ENCODE results near the gene HS3ST6. TPM values are rescaled to one million over a fixed set of nuclear protein-coding genes. Genes with fewer than 3 reads are reported as not detected.
A peak's percentile ranks its signal among the peaks of the same experiment; 100 is the strongest.

Gene HS3ST6
- total and polyA plus RNA-seq, 2 of the 13 experiments (the other 11 are each of a cell fraction or from before 2014, with no cell fraction given) = not detected

GRCh38 chr16:1940273-1941161, 22.3 kb upstream of the HS3ST6 start (continued):
- TF ChIP-seq ZNF230 (CRISPR knock-in tag; IDR thresholded peaks at IDR 0.05) = peak; percentile 78; the same call in 1 of the 2 replicates
- TF ChIP-seq ZNF263 (CRISPR knock-in tag; IDR thresholded peaks at IDR 0.05) = no peak; the same call in 1 of the 2 replicates
- no peak for TF ChIP-seq KAT7 (CRISPR knock-in tag; IDR thresholded peaks at IDR 0.05; ENCODE audit: borderline replicate concordance)
- TF ChIP-seq SAP130 (CRISPR knock-in tag; IDR thresholded peaks at IDR 0.05; ENCODE audit: low read depth) = peak; percentile 85
- no peak for TF ChIP-seq EZH2 (conservative IDR thresholded peaks at IDR 0.05; ENCODE audit: low read depth, low read length)
- peak; percentile 83 for TF ChIP-seq ZFP90 (CRISPR knock-in tag; IDR thresholded peaks at IDR 0.05; ENCODE audit: borderline replicate concordance)
- no peak for TF ChIP-seq TOE1 (CRISPR knock-in tag; IDR thresholded peaks at IDR 0.05)
- TF ChIP-seq CHD4 (IDR thresholded peaks at IDR 0.05; ENCODE audit: borderline replicate concordance, low read length) = 0 out of 2 replicates have a peak, but pooled peaks have one; percentile 59
- no peak for TF ChIP-seq ZNF558 (CRISPR knock-in tag; IDR thresholded peaks at IDR 0.05; ENCODE audit: borderline replicate concordance)
- no peak for TF ChIP-seq SCMH1 (CRISPR knock-in tag; IDR thresholded peaks at IDR 0.05; ENCODE audit: borderline replicate concordance)
- TF ChIP-seq TRIM22 (IDR thresholded peaks at IDR 0.05) = no peak
- no peak for TF ChIP-seq ZNF205 (CRISPR knock-in tag; IDR thresholded peaks at IDR 0.05)
- TF ChIP-seq ZIK1 (CRISPR knock-in tag; IDR thresholded peaks at IDR 0.05; ENCODE audit: borderline replicate concordance, low read depth) = no peak
- no peak for TF ChIP-seq CHD2 (IDR thresholded peaks at IDR 0.05; ENCODE audit: low read depth, low read length)
- 0 out of 2 replicates have a peak, but pooled peaks have one; percentile 11 for TF ChIP-seq TEF (CRISPR knock-in tag; IDR thresholded peaks at IDR 0.05)
- no peak for TF ChIP-seq BATF2 (CRISPR knock-in tag; IDR thresholded peaks at IDR 0.05)
- no peak for TF ChIP-seq ZFP82 (CRISPR knock-in tag; IDR thresholded peaks at IDR 0.05; ENCODE audit: borderline replicate concordance)
- TF ChIP-seq ZNF574 (CRISPR knock-in tag; IDR thresholded peaks at IDR 0.05) = peak; percentile 62
- TF ChIP-seq SPEN (CRISPR knock-in tag; IDR thresholded peaks at IDR 0.05; ENCODE audit: low read depth) = peak; percentile 33
- TF ChIP-seq CCAR2 (optimal IDR thresholded peaks at IDR 0.05; ENCODE audit: low read depth, low read length) = no peak
- no peak for TF ChIP-seq RCOR2 (CRISPR knock-in tag; IDR thresholded peaks at IDR 0.05)
- peak; percentile 71; the same call in 1 of the 2 replicates for TF ChIP-seq DMTF1 (CRISPR knock-in tag; IDR thresholded peaks at IDR 0.05)
